Stimulated activated CD4-positive, alpha-beta T cell treated with anti-CD3 and anti-CD28 coated beads, Interleukin-2, amount 100 ng/mL, for 4 hours (primary cell): ENCODE data around the gene EDC3.
"Not testable (repeated sequence)": the region's sequence is repeated elsewhere in the genome, so short reads cannot be mapped to it uniquely, and the experiment has no call there.

Source experiments
- DNase-seq: peaks from one replicate; pipeline ENCODE4 v3.0.0-alpha.2; 2020; ENCODE audit warnings: low read depth

EDC3 gene

DNA sequence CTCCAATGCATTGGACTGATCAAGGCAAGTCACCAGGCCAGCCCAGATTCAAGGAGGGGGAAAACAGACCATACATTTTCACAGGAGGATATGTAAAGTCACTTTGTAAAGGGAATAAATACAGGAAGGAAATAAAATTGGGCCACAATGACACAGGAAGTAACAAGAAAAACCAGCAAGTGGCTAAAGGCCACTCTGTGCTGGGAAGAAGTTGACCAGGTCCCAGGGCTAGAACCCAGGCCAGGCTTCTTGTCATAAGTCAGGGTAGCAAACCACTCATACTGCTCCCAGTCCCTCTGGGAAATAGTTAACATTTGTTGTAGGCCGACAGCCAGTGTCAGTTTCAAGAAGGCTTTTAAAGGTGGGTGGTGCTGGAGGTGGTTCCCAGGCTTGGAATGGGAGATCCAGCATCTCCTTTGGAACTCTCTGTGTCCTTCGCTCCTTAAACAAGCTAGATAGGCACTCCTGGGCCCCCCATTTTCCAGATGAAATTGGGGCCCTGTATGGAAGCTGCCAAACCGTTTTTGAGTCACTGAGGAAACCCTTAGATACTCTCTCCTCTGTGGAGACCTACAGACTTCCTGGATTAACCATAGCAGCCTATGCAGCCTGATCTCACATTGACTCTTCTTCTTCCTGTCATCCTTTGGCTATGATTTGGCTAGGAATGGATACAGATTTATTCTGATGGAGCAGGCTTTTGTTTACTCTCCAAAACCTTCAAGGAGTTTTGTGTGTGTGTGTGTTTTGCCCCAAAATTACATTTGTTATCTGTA, 14.7 kb upstream of the EDC3 start:
- DNase-seq: no peak

DNA sequence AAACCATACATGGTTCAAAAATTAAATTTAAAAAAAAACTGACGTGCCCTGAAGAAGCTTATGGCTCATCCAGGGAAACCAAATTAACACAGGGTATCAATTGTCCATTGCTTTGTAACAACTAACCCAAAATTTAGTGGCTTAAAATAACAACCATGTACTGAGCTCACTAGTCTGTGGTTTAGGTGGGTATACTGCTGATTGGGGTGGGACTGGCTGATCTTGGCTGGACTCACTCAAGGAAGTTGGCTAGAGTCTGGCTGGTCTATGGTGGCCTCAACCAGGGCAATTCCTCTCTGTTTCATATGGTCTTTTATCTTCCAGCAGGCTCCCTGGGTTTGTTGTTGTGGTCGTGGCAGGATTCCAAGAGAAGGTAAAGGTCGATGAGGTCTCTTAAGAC, 14.1 kb upstream of the EDC3 start:
- DNase-seq: no peak

DNA sequence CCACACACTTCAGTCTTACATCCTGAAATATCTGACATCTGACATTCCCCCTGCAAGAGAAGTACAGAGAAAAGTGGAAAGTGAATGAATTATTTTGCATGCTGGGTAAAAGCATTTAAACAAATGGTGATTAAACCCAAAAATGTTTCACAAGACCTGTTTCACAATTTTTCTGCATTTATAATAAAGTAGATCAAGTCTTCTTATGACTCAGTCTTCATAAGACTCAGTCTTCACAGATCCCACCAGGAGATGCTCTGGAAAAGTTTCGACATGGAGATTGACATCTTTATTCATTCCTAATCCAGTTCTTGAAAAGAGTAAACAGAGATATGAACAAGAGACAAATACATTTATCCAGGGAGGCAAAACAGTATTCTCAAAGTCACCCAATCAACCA, 13.2 kb upstream of the EDC3 start:
- no peak for DNase-seq

DNA sequence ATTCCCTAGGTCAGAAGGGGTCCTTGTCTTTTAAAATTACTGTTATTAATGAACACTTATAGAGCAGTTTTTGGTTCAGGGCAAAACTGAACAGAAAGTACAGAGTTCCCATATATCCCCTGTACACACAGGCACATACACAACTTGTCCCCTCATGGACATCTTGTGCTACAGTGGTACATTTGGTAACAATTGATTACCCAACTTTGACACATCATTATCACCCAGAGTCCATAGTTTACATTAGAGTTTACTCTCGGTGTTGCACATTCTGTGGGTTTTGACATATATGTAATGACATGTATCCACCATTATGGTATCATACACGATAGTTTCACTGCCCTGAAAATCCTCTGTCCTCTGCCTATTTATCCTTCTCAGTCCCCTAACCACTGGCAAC, 984 bp upstream of the EDC3 start:
- DNase-seq: no peak

DNA sequence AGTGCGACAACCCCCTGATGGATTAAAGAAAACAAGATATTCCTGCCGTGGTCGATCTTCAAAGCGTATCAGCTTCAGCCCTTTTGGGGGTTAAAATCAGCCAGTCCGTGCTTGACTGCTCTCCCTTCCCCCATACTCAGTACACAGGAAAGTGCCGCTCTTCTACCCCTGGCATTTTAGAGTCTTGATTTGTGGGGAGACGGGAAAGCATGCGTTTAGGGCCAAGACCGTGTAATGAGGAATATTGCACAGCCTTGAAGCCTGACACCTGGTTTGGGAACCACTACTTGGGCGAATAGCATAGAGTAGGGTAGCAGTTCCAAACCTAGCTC, 540 bp upstream of the EDC3 start:
- no peak for DNase-seq

DNA sequence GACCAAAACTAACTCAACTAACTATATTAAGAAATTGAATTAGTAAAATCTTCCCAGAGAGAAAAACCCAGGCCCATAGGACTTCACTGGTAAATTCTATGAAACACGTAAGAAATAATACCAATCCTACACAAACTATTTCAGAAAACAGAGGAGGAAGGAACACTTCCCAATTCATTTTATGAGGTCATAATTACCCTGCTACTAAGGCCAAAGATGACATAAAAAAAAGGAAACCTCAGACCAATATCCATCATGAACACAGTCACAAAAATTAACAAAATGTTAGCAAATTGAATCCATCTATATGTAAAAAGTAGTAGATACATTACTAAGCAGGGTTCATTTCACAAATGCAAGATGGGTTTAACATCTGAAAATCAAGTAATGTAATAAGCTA, 3.5 kb downstream of the EDC3 start:
- DNase-seq: no peak

DNA sequence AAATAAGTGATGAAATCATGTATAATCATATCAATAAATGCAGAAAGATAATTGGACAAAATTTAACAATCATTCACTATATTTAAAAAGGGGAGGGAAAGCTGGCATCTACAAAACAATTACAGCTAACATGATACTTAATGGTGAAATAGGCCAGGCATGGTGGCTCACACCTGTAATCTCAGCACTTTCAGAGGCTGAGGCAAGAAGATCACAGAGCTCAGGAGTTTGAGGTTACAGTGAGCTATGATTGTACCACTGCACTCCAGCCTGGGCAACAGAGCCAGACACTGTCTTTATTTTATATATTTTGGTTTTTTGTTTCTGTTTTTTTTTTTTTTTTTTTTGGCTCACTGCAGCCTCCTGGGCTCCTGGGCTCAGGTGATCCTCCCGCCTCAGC, 12.1 kb downstream of the EDC3 start:
- no peak for DNase-seq

DNA sequence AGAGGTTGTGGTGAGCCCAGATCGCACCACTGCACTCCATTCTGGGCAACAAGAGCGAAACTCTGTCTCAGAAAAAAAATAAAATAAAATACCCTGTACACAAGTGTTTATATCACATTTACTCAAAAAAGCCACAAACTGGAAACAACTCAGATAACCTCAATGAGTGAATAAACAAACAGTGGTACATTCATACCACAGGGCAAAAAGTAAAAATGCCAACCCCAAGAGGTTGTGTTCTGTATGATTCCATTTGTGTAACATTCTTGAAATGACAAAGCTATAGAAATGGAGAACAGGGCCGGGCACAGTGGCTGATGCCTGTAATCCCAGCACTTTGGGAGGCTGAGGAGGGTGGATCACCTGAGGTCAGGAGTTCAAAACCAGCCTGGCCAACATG, 12.9 kb downstream of the EDC3 start:
- no peak for DNase-seq

DNA sequence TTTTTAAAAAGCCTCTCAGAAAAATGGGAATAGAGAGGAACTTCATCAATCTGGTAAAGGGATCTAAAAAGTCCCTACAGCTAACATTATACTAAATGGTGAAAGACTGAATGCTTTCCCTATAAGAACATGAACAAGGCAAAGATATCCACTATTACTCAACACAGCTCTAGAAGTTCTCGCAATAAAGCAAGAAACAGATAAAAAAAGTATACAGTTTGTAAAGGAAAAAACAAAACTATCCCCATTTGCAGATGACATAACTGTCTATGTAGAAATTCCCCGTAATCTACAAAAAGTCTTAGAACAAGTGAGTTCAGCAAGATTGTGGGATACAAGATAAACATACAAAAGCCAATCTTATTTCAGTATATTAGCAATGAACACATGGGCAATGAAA, 15.4 kb downstream of the EDC3 start:
- DNase-seq: no peak

DNA sequence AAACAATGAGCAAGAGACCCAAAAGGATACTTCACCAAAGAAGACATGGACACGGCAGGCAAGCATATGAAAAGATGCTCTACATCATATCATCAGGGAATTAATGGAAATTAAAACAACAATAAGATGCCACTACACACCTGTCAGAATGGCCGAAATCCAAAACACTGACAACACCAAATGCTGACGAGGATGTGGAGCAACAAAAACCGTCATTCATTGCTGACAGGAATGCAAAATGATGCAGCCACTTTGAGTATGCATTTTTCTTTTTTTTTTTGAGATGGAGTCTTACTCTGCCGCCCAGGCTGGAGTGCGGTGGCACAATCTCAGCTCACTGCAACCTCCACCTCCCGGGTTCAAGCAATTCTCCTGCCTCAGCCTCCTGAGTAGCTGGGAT, 19.0 kb downstream of the EDC3 start:
- DNase-seq: no peak

DNA sequence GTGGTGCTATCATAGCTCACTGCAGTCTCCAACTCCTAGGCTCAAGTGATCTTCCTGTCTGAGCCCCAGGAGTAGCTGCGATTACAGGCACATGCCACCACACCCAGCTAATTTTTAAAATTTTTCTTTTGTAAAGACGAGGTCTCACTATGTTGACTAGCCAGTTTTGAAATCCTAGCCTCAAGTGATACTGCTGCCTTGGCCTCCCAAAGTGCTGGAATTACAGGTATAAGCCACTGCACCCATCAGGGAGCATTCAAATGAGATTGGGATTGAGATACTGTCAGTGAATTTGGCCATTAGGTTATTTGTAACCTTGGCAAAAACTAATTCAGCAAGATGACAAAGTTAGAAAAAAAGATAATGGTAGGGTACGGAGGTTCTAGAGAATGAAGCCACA, 21.7 kb downstream of the EDC3 start:
- no peak for DNase-seq

DNA sequence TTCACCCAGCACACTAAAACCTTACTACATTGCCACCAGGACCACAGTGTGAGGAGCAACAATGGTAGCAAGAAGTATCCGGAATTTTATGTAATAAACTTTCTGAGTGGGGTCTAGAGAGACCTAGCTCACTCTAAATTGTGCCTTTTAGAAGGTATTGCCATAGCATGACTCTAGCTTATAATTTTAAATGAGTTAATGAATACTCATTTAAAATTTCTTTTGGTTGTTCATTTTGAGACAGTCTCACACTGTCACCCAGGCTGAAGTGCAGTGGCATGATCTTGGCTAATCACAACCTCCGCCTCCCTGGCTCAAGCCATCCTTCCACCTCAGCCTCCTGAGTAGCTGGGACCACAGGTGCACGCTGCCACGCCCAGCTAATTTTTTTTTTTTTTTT, 26.2 kb downstream of the EDC3 start:
- DNase-seq: no peak

DNA sequence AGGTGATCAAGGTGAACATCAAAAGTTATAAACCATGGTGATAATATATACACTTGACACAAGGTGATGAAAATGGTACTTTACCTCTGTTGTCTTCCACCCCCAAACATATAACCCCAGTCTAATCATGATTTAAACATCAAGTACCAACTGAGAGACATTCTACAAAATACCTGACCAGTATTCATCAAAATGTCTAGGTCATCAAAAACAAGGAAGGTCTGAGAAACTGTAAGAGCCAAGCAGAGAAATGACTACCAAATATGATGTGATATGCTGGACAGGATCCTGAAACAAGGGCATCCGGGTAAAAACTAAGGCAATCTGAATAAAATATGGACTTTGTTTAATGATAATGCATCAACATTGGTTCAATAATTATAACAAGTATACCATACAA, 27.8 kb downstream of the EDC3 start:
- DNase-seq: no peak

DNA sequence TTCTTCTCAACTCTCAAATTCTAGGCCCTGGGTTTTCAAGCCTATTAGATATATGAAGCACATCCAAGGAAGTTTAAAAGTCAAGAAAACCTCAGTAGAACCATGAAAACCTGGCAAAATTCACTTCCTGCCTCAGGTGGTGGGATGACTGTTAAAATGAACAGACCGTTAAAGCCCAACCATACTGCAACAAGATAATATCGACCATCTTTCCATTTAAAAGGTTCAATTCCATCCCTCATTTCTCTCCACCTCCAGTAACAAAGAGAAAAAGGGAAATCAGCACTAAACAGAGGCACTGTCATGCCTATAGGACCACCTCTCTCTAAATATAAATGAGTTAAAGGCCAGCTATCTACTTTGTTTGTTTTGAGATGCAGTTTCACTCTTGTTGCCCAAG, 31.2 kb downstream of the EDC3 start:
- DNase-seq: no peak

DNA sequence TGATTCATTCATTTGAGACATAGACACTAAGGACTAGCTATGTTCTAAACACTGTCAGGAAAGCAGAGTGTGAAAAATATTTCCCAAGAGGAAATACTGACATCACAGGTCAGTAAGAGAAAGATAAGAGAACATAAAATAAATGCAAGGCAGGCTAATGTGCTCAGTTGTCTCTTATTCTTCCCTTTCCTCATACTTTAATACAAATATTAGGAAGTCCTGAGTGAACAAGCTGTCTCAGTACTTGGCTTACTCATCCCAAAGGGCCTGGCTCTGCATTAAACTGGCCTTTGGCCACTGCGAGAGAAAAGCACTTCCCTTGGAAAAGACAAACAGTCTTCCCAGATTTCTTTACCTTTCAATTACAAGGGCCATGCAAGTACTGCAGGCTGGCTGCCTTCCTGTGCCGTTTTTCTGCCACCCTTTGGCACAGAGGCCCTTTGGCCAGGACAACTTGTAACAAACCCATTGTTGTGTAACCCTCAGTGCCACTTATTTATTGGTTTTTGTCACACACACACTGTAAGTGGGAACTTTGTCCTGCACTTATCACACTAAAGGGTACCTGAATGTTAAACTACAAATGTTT, 31.7 kb downstream of the EDC3 start:
- DNase-seq: no peak

DNA sequence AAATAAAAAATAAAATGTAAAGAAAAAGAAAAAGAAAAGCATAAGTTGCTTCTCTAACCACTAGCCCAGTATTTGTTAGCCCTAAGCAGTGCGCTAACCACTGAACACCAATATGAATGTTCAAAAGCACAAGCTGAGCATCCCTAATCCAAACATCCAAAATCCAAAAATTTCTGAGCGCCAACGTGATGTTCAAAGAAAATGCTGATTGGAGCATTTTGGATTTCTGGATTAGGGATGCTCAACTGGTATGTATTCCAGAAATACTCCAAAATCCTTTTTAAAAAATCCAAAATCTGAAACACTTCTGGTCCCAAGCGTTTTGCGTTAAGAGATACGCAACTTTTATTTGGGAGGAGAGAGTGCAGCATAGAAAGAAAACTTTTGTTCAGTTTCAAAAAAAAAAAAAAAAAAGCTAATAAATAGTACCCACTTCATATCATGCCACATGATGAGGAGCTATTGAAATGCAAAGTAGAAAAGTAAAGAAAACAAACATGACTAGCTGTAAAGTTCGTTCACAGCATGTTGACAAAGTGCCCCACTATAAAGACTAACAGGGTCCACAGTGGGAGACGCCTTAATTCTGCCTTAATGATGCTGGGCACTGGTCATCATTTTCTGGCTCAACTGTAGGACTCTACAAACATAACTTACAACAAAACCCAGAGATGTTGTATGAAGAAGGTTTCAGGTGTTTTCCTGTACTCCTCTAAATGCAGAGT, 32.4 kb downstream of the EDC3 start:
- no peak for DNase-seq

DNA sequence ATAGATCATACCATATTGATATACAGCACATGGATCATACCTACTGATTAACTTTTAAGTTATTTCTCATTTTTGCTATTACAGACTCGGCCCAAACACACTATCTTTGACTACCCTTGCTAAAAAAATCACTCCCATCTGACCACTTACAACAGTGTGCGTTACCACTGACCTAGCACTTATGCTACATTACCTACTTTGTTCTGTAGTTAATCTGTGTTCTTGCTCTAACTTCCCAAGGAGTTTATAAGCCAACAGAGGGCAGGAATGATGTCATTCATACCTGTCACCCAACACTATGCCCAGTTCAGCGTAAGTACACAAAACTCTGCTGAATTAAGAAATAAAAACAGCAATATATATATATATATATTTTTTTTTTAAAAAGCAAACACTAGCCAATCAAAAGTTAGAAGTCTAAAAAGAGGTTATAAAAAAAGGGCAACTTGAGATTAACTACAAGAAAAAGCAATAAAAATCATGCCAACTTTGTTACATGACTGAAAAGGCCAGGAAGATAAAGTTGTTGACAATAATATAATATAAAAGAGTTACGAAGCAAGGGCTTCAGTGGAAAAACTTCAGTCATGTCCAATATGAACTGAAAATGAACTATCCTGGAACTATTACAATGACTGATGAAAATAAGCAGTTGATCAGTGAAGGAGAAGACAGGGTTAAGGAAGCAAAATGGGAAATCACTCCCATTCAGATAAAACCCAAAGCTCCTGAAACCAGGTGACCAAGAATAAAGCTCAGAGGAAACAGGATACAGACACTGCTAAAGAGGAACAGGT, 33.6 kb downstream of the EDC3 start:
- no peak for DNase-seq

DNA sequence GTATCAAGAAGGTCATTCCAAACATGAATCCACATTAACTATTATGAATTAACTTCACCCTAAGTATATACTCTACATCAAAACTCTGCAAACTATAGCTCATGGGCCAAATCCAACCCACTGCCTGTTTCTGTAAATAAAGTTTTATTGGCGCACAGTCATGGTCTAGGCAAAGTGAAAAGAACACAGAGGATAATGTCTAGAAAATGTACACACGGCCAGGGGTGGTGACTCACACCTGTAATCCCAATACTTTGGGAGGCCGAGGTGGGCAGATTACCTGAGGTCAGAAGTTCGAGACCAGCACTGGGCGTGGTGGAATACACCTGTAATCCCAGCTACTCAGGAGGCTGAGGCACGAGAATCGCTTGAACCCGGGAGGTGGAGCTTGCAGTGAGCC, 34.5 kb downstream of the EDC3 start:
- not testable (repeated sequence) for DNase-seq

DNA sequence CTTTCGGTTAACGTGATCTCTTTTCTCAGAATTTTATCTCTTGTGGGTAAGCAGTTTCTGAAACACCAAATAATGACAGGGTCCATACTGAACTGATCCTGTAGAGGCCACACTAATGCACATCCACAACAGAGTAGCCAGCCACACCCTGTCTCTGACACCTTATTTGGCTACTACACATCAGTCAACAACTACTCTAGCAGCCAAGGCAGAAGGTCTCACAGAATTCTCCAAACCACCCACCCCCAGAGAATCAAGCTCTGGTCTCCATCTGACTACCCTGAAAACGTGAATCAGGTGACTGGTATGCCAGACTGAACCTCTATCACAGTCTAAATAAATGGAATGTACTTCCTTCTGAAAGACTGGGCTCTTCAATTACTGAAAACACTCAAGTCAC, 38.0 kb downstream of the EDC3 start:
- DNase-seq: no peak

DNA sequence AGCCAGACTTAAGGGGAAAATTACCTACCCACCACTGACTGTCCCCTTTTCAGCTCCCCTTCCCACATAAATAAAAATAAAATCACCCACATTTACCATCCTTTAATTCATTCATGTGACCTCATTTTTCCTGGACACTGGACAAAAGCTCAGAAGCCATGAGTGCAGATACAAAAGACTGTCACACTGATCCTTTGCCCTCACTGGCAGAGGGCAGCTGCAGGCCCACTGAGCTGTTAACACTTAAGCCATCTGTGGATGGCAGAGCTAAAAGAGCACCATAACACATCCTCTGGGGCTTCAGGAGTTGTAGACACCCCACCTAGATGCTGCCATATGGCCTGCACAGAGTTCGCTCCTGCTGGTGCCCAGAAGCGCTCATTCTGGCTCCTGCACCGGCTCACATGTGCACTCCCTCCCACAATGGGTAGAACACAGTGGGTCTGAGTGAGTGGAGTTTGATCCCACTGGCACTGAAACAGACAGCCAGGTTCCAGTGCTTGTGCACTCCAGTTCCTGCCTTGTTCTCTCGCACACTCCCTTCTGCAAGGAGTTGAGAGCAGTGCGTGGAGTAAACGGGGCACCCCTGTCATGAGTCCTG, 38.8 kb downstream of the EDC3 start:
- DNase-seq: no peak

DNA sequence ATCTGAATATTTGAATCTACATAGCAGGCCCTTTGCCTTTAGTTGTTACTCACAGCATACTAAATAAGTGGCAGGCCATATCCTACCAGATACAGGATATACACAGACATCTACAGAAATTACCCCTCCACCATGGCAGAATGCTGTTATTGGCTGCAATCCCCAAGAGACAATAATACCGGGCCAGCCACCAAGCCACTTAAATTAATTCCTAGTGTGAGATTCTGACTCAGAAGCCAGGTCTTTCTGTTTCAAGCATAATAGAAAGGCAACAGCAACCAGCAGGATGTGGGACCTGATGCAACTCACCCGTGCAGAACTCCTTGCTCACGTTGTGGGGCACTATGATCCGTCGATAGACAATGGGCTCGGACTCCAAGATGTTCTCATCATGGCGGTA, 40.4 kb downstream of the EDC3 start:
- DNase-seq: no peak

DNA sequence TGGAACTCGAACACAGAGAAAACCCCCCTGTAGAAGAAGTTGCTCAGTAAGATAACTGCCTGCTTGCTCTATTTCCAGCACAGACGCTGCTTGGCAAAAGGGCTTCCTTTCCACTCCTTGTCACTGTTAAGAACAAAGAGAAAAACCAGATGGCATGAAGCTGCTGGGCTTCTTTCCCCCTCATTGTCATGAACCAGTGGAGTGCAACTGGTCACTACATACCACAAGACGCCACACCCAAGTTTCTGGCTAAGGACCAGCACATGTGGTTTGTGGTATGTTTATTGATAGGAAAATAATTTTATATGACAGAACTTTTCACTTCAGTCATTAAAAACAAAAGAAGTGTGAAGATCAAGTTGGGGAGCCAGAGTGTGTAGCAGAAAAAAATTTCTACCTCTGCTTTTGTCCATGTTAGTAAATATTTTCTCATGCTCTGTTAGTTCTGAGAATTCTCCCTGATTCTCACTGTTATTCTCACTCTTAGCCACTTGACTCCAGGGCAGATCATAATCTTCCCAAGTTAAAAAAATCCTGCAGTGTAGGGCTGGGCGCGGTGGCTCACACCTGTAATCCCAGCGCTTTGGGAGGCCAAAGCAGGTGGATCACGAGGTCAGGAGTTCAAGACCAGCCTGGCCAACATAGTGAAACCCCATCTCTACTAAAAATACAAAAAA, 42.3 kb downstream of the EDC3 start:
- DNase-seq: no peak
